ENCODE data around the gene KIFAP3. TPM values are rescaled to one million over a fixed set of nuclear protein-coding genes. Genes with fewer than 3 reads are reported as not detected.

The KIFAP3 gene
- total RNA-seq, 1 experiment from 2014 or later: 3.8 TPM

DNA sequence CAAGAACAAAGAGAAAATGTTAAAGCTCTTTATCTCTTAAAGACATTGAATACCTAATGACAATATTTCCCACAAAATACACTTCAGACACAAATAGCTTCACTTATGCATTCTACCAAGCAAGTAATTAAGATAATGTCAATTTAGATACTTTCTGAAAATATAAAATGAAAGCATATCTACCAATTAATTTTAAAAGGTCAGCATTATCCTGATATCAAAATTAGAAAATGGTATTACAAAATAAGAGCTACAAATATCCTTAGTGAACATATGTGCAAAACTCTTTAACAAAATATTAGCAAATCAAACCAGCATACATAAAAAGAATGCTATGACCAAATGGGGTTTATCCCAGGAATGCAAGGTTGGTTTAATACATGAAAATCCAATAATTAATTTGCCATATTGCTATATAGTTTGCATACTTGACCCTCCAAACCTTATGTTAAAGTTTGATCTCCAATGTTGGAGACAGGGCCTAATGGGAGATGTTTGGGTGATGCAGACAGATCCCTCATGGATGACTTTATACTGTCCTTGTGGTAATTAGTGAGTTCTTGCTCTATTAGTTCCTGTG, 4.2 kb upstream of the KIFAP3 start:
- peaks cover 13 to 15% of the 10 kb centered on the region in 2 experiments for H3K4me1 Mint-ChIP-seq

More for the DNA sequence above, 4.2 kb upstream of the KIFAP3 start:
- Histone ChIP-seq H4K5ac (ENCODE audit: insufficient read length, low read depth, low read length) (no peak overlapping the region), H4K91ac (ENCODE audit: insufficient read length, low read depth, low read length) (no peak overlapping the region), H4K20me1 (ENCODE audit: control insufficient read depth, insufficient read depth, insufficient read length) (no peaks in the 10 kb centered on the region), H3K79me1 (ENCODE audit: insufficient read depth, low read depth, low read length, poor library complexity, severe bottlenecking) (no peaks in the 10 kb centered on the region), H3T11ph (ENCODE audit: low read length) (no peak overlapping the region), H3K23ac (ENCODE audit: insufficient read length, low read depth, low read length) (no peak overlapping the region), H3K9ac (ENCODE audit: extremely low read depth, insufficient read length, low read length) (no peak overlapping the region), H2BK5ac (ENCODE audit: insufficient read length, low read length) (no peak overlapping the region), H4K8ac (replicated peaks; ENCODE audit: insufficient read length, low read depth, low read length) (no peak overlapping the region), H3K27ac (ENCODE audit: insufficient read length, low read depth, low read length) (no peak overlapping the region), H3K79me2 (ENCODE audit: insufficient read depth, low read length) (no peaks in the 10 kb centered on the region), H3K4me2 (ENCODE audit: insufficient read depth, insufficient read length, low read length) (no peak overlapping the region), H3K4me1 (ENCODE audit: insufficient read depth, low read length) (no peaks in the 10 kb centered on the region), H3K27me3 (ENCODE audit: insufficient read depth, low read length) (no peaks in the 10 kb centered on the region), H3K4ac (ENCODE audit: low read depth, low read length) (no peak overlapping the region), H2BK15ac (ENCODE audit: low read depth, low read length) (no peak overlapping the region), H3K23me2 (ENCODE audit: insufficient read length, low read depth, low read length, poor library complexity, severe bottlenecking) (peaks cover 6% of the 10 kb centered on the region), H2BK12ac (ENCODE audit: insufficient read length, low read depth, low read length) (no peak overlapping the region), H3K18ac (ENCODE audit: insufficient read length, low read depth, low read length) (no peak overlapping the region), H2AK5ac (ENCODE audit: insufficient read length, low read length) (no peak overlapping the region), H3K56ac (ENCODE audit: insufficient read length, low read depth, low read length) (no peak overlapping the region), H2BK20ac (ENCODE audit: low read depth, low read length, poor library complexity, severe bottlenecking) (no peak overlapping the region), H3K14ac (ENCODE audit: insufficient read depth, low read length) (no peak overlapping the region), H2AFZ (ENCODE audit: low read length) (no peak overlapping the region), H2BK120ac (ENCODE audit: low read depth, low read length, poor library complexity, severe bottlenecking) (no peak overlapping the region), H3K9me3 (ENCODE audit: control insufficient read depth, low read depth, low read length) (no peaks in the 10 kb centered on the region)
- no peak for DNase-seq
- no peak overlapping the region for H3K27ac Mint-ChIP-seq
- no peaks in the 10 kb centered on the region for H3K27me3 Mint-ChIP-seq (ENCODE audit: low read depth)
- peaks cover 9 to 11% of the 10 kb centered on the region in 2 experiments; a peak in 4 of 5 replicates for H3K9me3 Mint-ChIP-seq
- peaks cover 0 to 1% (median 0%) of the 10 kb centered on the region in 3 experiments; a peak in 2 of 7 replicates for H3K36me3 Mint-ChIP-seq (ENCODE audit: insufficient read depth in 1 of 3, low read depth in 3 of 3)
- H3K4me3 Mint-ChIP-seq: no peak overlapping the region
- TF ChIP-seq, protein P1, sequence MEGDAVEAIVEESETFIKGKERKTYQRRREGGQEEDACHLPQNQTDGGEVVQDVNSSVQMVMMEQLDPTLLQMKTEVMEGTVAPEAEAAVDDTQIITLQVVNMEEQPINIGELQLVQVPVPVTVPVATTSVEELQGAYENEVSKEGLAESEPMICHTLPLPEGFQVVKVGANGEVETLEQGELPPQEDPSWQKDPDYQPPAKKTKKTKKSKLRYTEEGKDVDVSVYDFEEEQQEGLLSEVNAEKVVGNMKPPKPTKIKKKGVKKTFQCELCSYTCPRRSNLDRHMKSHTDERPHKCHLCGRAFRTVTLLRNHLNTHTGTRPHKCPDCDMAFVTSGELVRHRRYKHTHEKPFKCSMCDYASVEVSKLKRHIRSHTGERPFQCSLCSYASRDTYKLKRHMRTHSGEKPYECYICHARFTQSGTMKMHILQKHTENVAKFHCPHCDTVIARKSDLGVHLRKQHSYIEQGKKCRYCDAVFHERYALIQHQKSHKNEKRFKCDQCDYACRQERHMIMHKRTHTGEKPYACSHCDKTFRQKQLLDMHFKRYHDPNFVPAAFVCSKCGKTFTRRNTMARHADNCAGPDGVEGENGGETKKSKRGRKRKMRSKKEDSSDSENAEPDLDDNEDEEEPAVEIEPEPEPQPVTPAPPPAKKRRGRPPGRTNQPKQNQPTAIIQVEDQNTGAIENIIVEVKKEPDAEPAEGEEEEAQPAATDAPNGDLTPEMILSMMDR (conservative IDR thresholded peaks at IDR 0.05): no peak

Measured in H9 (cell line).